WERI-Rb-1 (cell line): Measurements from ENCODE around the gene POMP.

Experiments used
- DNase-seq: peaks from one replicate; pipeline ENCODE4 v3.0.0-alpha.2; 2020
- H3K27ac ChIP-seq: fragments of 250-450 bp; sonication (Bioruptor Pico); 2 replicates; pipeline ENCODE4 v1.5.1; 2020; ENCODE audit warnings: mild to moderate bottlenecking, moderate library complexity
- H3K27me3 ChIP-seq: fragments of 250-450 bp; sonication (Bioruptor Pico); 2 replicates; pipeline ENCODE4 v1.5.1; 2021; ENCODE audit warnings: mild to moderate bottlenecking, low read depth, moderate library complexity; ENCODE audit not compliant: insufficient read depth, severe bottlenecking
- H3K36me3 ChIP-seq: fragments of 250-450 bp; sonication (Bioruptor Pico); 2 replicates; pipeline ENCODE4 v1.5.1; 2020; ENCODE audit warnings: mild to moderate bottlenecking, moderate library complexity
- H3K4me3 ChIP-seq: 2 replicates; pipeline ENCODE4 v1.5.1; 2011; ENCODE audit warnings: low read depth, mild to moderate bottlenecking, control low read depth, low read length
- H3K9me3 ChIP-seq: fragments of 250-450 bp; sonication (Bioruptor Pico); 2 replicates; pipeline ENCODE4 v1.5.1; 2021; ENCODE audit warnings: mild to moderate bottlenecking, moderate library complexity; ENCODE audit not compliant: severe bottlenecking
- TF ChIP-seq, protein P1 (sequence below): IDR thresholded peaks from 2 replicates; pipeline ENCODE4 v1.5.1; 2011; ENCODE audit warnings: low read depth, mild to moderate bottlenecking, control low read depth, inconsistent platforms, low read length

The POMP gene

DNA sequence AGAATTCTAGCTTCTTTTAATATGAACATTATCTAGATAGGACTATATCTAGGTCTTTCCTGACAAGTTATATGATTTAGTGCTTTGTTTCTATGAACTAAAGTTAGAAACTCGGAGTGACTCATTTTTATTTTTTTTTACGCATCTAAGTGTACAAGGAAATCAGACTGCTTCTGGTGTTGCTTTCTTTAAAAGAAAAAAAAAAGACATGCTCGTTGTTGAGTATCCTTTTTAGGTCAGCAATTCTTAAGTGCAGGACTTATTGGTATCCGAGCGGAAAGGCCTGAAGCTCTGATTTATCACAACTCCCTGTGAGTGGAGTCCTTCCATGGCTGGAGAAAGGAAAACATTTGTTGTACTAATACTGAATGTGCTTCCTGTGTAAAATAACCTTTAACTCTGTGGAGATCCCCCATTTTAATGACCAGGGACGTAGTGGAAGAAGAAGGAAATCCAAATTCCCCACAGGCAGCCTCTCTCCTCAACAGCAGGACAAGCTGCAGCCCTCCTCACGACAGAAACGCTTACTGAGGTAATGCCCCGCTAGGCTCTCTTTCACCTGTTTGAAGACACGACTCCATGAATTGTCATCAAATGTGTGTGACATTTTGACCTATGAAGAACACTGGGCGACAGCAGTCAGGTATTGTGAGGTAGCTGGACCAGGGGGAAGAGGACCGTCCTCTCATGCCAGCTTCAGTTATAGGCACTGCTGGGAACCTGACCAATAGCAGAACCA lies 17.9 kb upstream of the POMP start:
- H3K9me3 ChIP-seq: no peaks in the 10 kb centered on the region
- no peak overlapping the region for H3K4me3 ChIP-seq
- H3K27me3 ChIP-seq: no peaks in the 10 kb centered on the region
- no peaks in the 10 kb centered on the region for H3K36me3 ChIP-seq
- H3K27ac ChIP-seq: no peak overlapping the region
- TF ChIP-seq, protein P1, sequence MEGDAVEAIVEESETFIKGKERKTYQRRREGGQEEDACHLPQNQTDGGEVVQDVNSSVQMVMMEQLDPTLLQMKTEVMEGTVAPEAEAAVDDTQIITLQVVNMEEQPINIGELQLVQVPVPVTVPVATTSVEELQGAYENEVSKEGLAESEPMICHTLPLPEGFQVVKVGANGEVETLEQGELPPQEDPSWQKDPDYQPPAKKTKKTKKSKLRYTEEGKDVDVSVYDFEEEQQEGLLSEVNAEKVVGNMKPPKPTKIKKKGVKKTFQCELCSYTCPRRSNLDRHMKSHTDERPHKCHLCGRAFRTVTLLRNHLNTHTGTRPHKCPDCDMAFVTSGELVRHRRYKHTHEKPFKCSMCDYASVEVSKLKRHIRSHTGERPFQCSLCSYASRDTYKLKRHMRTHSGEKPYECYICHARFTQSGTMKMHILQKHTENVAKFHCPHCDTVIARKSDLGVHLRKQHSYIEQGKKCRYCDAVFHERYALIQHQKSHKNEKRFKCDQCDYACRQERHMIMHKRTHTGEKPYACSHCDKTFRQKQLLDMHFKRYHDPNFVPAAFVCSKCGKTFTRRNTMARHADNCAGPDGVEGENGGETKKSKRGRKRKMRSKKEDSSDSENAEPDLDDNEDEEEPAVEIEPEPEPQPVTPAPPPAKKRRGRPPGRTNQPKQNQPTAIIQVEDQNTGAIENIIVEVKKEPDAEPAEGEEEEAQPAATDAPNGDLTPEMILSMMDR: no peak
- DNase-seq: no peak

DNA sequence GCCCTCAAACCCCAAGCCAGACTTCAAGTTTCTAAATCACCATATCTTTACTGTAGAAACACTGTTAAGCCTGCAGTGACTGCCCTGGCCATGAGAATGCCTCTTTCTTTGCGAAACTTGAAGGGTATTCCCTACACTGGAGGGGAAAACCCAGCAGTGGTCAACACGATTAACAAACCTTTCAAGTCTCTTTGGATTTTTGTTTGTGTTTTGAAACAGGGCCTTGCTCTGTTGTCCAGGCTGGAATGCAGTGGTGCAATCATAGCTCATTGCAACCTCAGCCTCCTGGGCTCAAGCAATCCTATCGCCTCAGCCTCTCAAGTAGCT lies 17.4 kb upstream of the POMP start:
- Histone ChIP-seq H3K27ac (no peak overlapping the region), H3K9me3 (no peaks in the 10 kb centered on the region), H3K27me3 (no peaks in the 10 kb centered on the region), H3K4me3 (no peak overlapping the region), H3K36me3 (no peaks in the 10 kb centered on the region)
- TF ChIP-seq, protein P1: no peak
- no peak for DNase-seq

DNA sequence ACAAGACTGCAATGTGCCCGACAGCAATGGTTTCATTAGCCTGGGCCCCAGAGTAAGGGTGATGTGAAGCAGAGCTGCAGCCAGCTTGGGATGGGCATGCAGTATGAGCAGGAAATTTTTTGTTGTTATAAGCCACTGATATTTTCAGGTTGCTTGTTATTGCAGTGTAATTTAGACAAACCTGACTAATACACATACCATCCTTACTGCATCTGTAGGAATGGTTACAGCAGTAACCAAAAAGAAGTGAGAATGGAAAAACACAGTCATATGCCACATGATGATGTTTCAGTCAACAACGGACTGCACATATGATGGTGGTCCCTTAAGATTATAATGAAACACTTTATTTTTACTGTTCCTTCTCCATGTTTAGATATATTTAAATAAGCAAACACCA lies 8.6 kb upstream of the POMP start:
- Histone ChIP-seq H3K9me3 (no peaks in the 10 kb centered on the region), H3K36me3 (no peaks in the 10 kb centered on the region), H3K27ac (no peak overlapping the region), H3K4me3 (no peak overlapping the region), H3K27me3 (no peaks in the 10 kb centered on the region)
- DNase-seq: no peak
- TF ChIP-seq, protein P1: no peak

DNA sequence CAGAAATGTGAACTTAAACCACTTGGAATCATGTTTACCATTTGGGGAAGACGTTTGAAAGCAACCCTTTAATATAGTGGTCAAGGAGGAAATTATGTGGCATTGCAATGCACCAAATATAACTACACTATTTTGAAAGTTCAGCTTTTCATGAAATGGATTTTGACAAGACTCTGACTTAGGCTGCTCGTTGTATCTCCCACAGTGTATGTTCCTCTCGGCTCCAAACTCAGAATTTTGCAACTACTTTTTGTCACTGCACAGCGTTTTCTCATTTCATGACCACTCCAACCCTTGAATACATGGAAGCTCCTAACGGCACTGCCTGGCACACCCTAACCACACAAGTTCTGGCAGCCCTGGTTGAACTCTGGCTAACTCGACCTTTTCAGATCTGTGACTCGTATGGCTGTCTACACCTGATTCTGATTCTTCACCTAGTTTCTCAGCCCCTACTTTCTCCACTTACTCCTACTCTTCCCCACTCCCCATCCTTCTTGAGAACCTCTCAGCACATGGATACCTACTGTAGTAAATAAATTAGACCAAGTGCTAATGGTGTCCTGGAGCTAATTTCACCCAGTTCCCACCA lies 7.0 kb upstream of the POMP start:
- Histone ChIP-seq H3K27ac (no peak overlapping the region), H3K36me3 (no peaks in the 10 kb centered on the region), H3K4me3 (no peak overlapping the region), H3K9me3 (no peaks in the 10 kb centered on the region), H3K27me3 (no peaks in the 10 kb centered on the region)
- TF ChIP-seq, protein P1: no peak
- no peak for DNase-seq

DNA sequence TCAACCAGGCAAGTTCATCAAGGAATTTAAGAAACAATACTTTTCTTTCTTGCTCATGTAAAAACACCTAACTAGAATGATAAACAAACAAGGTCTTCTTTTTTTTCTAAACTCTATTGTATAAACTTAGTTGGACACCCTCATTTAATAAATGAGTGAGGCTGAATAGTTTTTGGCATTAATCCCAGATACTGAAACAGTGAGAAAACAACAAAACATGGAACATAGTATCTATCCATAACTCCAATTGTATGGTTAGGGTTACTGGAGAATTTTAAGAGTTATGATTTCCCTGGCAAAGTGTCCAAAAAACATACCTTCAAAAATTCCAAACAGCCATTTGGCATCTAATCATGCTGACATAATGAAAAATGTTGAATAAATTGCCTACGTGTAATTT lies 5.8 kb upstream of the POMP start:
- Histone ChIP-seq H3K4me3 (no peak overlapping the region), H3K36me3 (no peaks in the 10 kb centered on the region), H3K27ac (no peak overlapping the region), H3K9me3 (no peaks in the 10 kb centered on the region), H3K27me3 (no peaks in the 10 kb centered on the region)
- TF ChIP-seq, protein P1: no peak
- DNase-seq: no peak

DNA sequence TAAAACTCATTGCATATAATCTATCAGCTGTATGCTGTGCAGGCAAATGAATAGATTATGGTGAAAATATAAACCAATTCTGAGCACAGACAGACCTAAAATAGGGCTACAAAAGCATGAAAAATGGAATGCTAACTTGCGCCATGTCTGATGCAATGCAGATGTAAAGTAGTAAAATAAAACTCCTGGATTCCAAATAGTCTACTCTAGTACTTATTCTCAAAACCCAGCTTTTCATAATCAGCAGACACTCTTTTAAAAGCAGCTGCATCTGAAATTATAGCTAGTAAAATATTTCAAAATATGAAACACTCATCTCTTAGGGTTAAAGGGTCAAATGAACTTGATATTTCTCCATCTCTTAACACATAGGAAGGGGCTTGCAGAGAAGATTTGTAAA lies 4.7 kb upstream of the POMP start:
- no peak overlapping the region for H3K27ac ChIP-seq
- H3K36me3 ChIP-seq: no peaks in the 10 kb centered on the region
- TF ChIP-seq, protein P1: no peak
- no peak for DNase-seq
- H3K9me3 ChIP-seq: no peaks in the 10 kb centered on the region
- H3K4me3 ChIP-seq: no peak overlapping the region
- H3K27me3 ChIP-seq: no peaks in the 10 kb centered on the region
